ENCODE data around the gene AK4. TPM values are rescaled to one million over a fixed set of nuclear protein-coding genes. Genes with fewer than 3 reads are reported as not detected.

Gene AK4
- total RNA-seq, 1 experiment from 2014 or later, result 48.5 TPM

DNA sequence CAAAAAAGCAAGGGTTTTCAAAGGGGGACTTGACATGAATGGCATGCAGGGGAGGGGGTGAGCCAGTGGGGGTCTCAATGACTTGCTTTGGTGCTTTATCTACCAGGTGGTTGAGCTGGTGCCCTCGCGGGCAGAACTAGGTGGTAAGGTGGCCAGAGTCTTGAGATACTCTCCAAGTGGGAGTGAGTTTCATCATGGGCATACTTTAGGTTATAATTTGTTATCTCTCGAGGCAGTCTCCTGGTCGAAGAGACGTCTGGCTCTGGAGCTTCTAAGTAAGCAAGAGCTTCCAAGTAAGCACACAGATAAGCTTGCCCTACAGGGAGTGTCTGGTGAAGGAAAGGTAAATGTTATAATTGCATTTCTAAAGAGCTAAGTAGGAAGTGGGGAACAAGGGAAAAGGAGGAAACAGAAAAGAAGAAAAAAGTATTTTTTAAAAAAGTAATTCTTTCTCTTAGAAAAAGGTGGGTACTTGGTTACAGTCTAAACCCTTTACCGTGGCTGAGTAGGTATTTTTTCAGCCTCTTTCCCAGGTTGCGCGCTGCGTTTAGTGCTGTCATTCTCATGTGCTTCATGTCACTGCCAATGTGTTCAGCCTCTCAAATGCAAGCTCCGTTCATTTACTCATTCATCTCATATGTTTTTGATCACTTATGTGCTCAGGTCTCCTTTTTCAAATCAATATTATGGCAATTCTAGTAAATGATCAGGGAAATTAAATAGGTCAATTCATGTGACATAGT, 129.8 kb downstream of the AK4 start:
- DNase-seq (ENCODE audit: low read depth), result no peak

- no peak for DNase-seq (ENCODE audit: low read depth)
These were observed 130.5 kb downstream of the AK4 start for GRCh38 chr1:65278376-65279069.

DNA sequence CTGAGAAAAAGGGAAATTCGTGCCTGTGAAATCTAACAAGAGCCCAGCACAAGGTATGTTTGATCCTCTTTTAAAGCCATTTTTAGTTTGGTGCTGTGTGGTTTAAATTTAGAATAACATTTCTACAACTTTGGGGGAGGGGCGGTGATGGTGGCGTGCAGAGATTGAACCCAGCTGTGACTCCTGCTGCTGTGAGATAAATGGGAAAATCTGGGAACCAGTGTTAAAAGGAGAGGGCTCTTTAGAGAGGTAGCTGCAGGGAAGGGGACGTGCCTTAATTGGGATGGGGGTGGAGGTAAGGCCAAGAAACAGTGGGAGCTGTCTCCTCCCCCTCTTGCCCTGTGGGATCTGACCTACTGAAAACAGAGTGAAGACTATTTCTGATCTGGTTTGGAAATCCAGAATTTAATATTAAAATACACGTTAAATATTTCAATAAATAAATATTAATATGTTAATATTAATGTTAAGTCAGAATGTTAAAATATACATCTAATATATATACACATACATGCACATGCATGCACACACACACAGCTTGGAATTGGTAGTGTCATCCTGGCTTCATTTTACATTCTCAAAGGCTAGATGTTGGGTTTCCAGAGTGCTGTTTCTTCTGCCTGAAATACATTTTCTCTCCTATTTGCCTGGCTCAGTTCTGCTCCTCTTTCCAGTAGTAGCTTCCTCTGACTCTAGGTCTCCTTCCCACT, 131.2 kb downstream of the AK4 start:
- no peak for DNase-seq (ENCODE audit: low read depth)

Other genes with a start within 250 kb of the AK4 start
- 64.8 and 67.6 TPM in 2 replicates for gene JAK1, start 181.7 kb upstream of the AK4 start, total RNA-seq (2014; rRNA removed)
- gene DNAJC6, start 161.3 kb downstream of the AK4 start, total RNA-seq (2014; rRNA removed), result 2.9 and 6.2 TPM in 2 replicates